Panc1 (cell line): ENCODE results near the gene SLC4A5. TPM values are rescaled to one million over a fixed set of nuclear protein-coding genes. Genes with fewer than 3 reads are reported as not detected.

Experiments
- ATAC-seq: fragments of 200-7000 bp; cut with Tn5 transposase; 2 replicates; pipeline ENCODE4 v1.9.1; 2020; ENCODE audit warnings: mild to moderate bottlenecking, moderate library complexity
- BruUV-seq: library from RNA; stranded (reverse); fragments of 400-500 nt; replicated peaks from 2 replicates; lab custom pipeline; 2021; lab: Mats Ljungman, UMichigan
- CTCF ChIA-PET: fragments of 300-600 bp; sonication (Branson Sonifier 250); formaldehyde crosslinking; loops from one replicate; lab custom pipeline; 2022; ENCODE audit warnings: antibody characterized with exemption; lab: Charles Lee
- POLR2A ChIA-PET: fragments of 300-600 bp; sonication (Branson Sonifier 250); formaldehyde crosslinking; loops from one replicate; lab custom pipeline; 2022; ENCODE audit warnings: antibody characterized with exemption; lab: Charles Lee
- DNase-seq: peaks from one replicate; pipeline ENCODE4 v3.0.0-alpha.2; 2010; ENCODE audit warnings: low read depth, low spot score
- H3K27ac ChIP-seq: 2 replicates; pipeline ENCODE4 v1.5.1; 2011; ENCODE audit warnings: mild to moderate bottlenecking, low read length, inconsistent platforms
- H3K27me3 ChIP-seq: fragments of 200-500 bp; sonication (Bioruptor generic); 2 replicates; pipeline ENCODE4 v1.6.0; 2014; ENCODE audit warnings: low read length, inconsistent platforms; ENCODE audit not compliant: control insufficient read depth, insufficient read depth
- H3K36me3 ChIP-seq: fragments of 200-500 bp; sonication (Bioruptor generic); 2 replicates; pipeline ENCODE4 v1.5.1; 2014; ENCODE audit warnings: inconsistent platforms, mild to moderate bottlenecking, low read length, moderate library complexity; ENCODE audit not compliant: control insufficient read depth, insufficient read depth
- H3K4me1 ChIP-seq: 2 replicates; pipeline ENCODE4 v1.5.1; 2011; ENCODE audit warnings: inconsistent platforms, mild to moderate bottlenecking, low read length, moderate library complexity; ENCODE audit not compliant: control insufficient read depth, insufficient read depth
- H3K4me3 ChIP-seq, 2 experiments: 2 replicates each; pipeline ENCODE4 v1.5.1; 2011 to 2012; ENCODE audit warnings: low read depth in 2 of 2, low read length in 2 of 2, mild to moderate bottlenecking in 2 of 2, inconsistent platforms in 1 of 2, moderate library complexity in 1 of 2
- H3K9me3 ChIP-seq: fragments of 200-500 bp; sonication (Bioruptor generic); 2 replicates; pipeline ENCODE4 v1.5.1; 2014; ENCODE audit warnings: low read depth, mild to moderate bottlenecking, inconsistent platforms, low read length, moderate library complexity; ENCODE audit not compliant: control insufficient read depth, insufficient read depth
- CTCF ChIP-seq: fragments of 450-650 bp; IDR thresholded peaks from 2 replicates; pipeline ENCODE4 v1.5.1; 2017; ENCODE audit warnings: mild to moderate bottlenecking
- POLR2AphosphoS5 ChIP-seq: IDR thresholded peaks from 2 replicates; pipeline ENCODE4 v1.6.1; 2012; ENCODE audit warnings: mild to moderate bottlenecking, low read depth, low read length, moderate library complexity
- REST ChIP-seq, 2 experiments: IDR thresholded peaks; 2 replicates each; pipeline ENCODE4 v1.6.1; 2011 to 2012; ENCODE audit warnings: low read depth in 2 of 2, control low read depth in 1 of 2, low read length in 1 of 2, mild to moderate bottlenecking in 1 of 2, moderate library complexity in 1 of 2; ENCODE audit not compliant: insufficient read depth in 1 of 2
- SIN3A ChIP-seq: IDR thresholded peaks from 2 replicates; pipeline ENCODE4 v1.6.1; 2012; ENCODE audit warnings: low read depth, mild to moderate bottlenecking, low read length, moderate library complexity, borderline replicate concordance; ENCODE audit not compliant: insufficient read depth
- TCF7L2 ChIP-seq: IDR thresholded peaks from 2 replicates; pipeline ENCODE4 v1.6.1; 2011; ENCODE audit warnings: mild to moderate bottlenecking, low read depth, low read length, inconsistent platforms
- in situ Hi-C: cut with HindIII; loops from 2 replicates; pipeline ENCODE4 v1.10.0; 2016; ENCODE audit warnings: low sequenced_read_pairs, low pct_unique_long_range_greater_than_20kb
- intact Hi-C: fragments of 100-400 bp; cut with micrococcal nuclease; formaldehyde crosslinking; loops from one replicate; pipeline ENCODE4 v1.10.0; 2022; ENCODE audit not compliant: unreplicated experiment
- total RNA-seq: library from RNA; stranded (reverse); gene quantifications from one replicate; pipeline ENCODE4 v1.2.1, GENCODE V29; 2021; ENCODE audit not compliant: unreplicated experiment

Gene SLC4A5
- total RNA-seq, 1 experiment from 2014 or later, result 1.2 TPM

GRCh38 chr2:74327199-74327598 is 16.0 kb downstream of the SLC4A5 start:
- POLR2A ChIA-PET, result no interaction called here
- BruUV-seq, result no TSS peak

GRCh38 chr2:74325815-74326214 is 17.4 kb downstream of the SLC4A5 start:
- in situ Hi-C loops (no loop called here), intact Hi-C loops (no loop called here)
- H3K36me3 ChIP-seq, result no peaks in the 10 kb centered on the region
- CTCF ChIA-PET, result no interaction called here
- no peaks in the 10 kb centered on the region for H3K4me1 ChIP-seq
- no peaks in the 10 kb centered on the region; the same call in 1 of the 2 replicates for H3K27me3 ChIP-seq
- no peak for ATAC-seq
- no peak for TF ChIP-seq SIN3A
- no peak for DNase-seq
- no peak overlapping the region for H3K27ac ChIP-seq
- POLR2A ChIA-PET, result no interaction called here
- no TSS peak for BruUV-seq
- H3K4me3 ChIP-seq, result no peak overlapping the region
- H3K9me3 ChIP-seq, result no peaks in the 10 kb centered on the region

More at GRCh38 chr2:74327199-74327598, 16.0 kb downstream of the SLC4A5 start:
- intact Hi-C loops, result no loop called here
- Histone ChIP-seq H3K9me3 (no peaks in the 10 kb centered on the region), H3K36me3 (no peaks in the 10 kb centered on the region), H3K27ac (no peak overlapping the region), H3K27me3 (no peaks in the 10 kb centered on the region; the same call in 1 of the 2 replicates), H3K4me1 (no peaks in the 10 kb centered on the region), H3K4me3 (no peak overlapping the region)
- ATAC-seq (no peak), DNase-seq (no peak)
- TF ChIP-seq POLR2AphosphoS5 (no peak), REST (IDR thresholded peaks at IDR 0.05; ENCODE audit: insufficient read depth in 1 of 2, low read depth in 2 of 2, low read length in 1 of 2) (no peak), CTCF (no peak; the same call in 1 of the 2 replicates), TCF7L2 (no peak), SIN3A (no peak)
- CTCF ChIA-PET, result no interaction called here
- in situ Hi-C loops, result no loop called here

GRCh38 chr2:74321737-74322136 is 21.5 kb downstream of the SLC4A5 start:
- intact Hi-C loops (no loop called here), in situ Hi-C loops (no loop called here)
- ChIA-PET POLR2A (interaction anchor here (0.7 kb wide), 1 partner anchor 564 kb away, joined by 3 read pairs; no protein-coding TSS in a partner anchor), CTCF (no interaction called here)
- TF ChIP-seq SIN3A (no peak), POLR2AphosphoS5 (no peak), TCF7L2 (no peak), REST (IDR thresholded peaks at IDR 0.05; ENCODE audit: insufficient read depth in 1 of 2, low read depth in 2 of 2, low read length in 1 of 2) (no peak)
- DNase-seq (no peak), ATAC-seq (no peak)
- no TSS peak for BruUV-seq
- no peaks in the 10 kb centered on the region for H3K9me3 ChIP-seq
- H3K4me1 ChIP-seq, result no peaks in the 10 kb centered on the region
- no peaks in the 10 kb centered on the region for H3K36me3 ChIP-seq
- H3K27me3 ChIP-seq, result no peaks in the 10 kb centered on the region; the same call in 1 of the 2 replicates
- no peak overlapping the region for H3K27ac ChIP-seq
- H3K4me3 ChIP-seq, result no peak overlapping the region
